Tibial artery (tissue), 4 donors: ENCODE data around the gene DUSP7.

Source experiments
- DNase-seq, 2 donors: peaks; one replicate each; pipeline ENCODE4 v3.0.0-alpha.2; 2019
- H3K27ac ChIP-seq, 2 donors: fragments of 200-600 bp; sonication (generic) in 1 of 2; 1 replicate in 1 of 2; 2 replicates in 1 of 2; pipeline ENCODE4 v1.5.1; 2018 to 2019; ENCODE audit warnings: mild to moderate bottlenecking in 1 of 2
- H3K27me3 ChIP-seq, 2 donors: fragments of 200-600 bp; sonication (generic) in 1 of 2; one replicate each; pipeline versions ENCODE4 v1.5.1 to v1.6.0; 2016 to 2019
- H3K36me3 ChIP-seq, 3 donors: fragments of 200-600 bp; sonication (generic) in 2 of 3; one replicate each; pipeline ENCODE4 v1.5.1; 2016 to 2019; ENCODE audit warnings: mild to moderate bottlenecking in 2 of 3
- H3K4me1 ChIP-seq, 4 donors: fragments of 200-600 bp; sonication (generic) in 2 of 4; 1 replicate in 3 of 4; 2 replicates in 1 of 4; pipeline ENCODE4 v1.5.1; 2016 to 2019
- H3K4me3 ChIP-seq, 2 donors: fragments of 200-600 bp; sonication (generic) in 1 of 2; 1 replicate in 1 of 2; 2 replicates in 1 of 2; pipeline ENCODE4 v1.5.1; 2018 to 2019; ENCODE audit warnings: mild to moderate bottlenecking in 2 of 2
- H3K9me3 ChIP-seq, 3 donors: fragments of 200-600 bp; sonication (generic) in 1 of 3; one replicate each; pipeline ENCODE4 v1.5.1; 2016 to 2019
- CTCF ChIP-seq, 2 experiments: fragments of 200-600 bp in 1 of 2; fragments of 450-650 bp in 1 of 2; IDR thresholded peaks; one replicate each; pipeline ENCODE4 v1.5.1; 2017 to 2019; ENCODE audit warnings: antibody characterized with exemption in 2 of 2, mild to moderate bottlenecking in 1 of 2, moderate library complexity in 1 of 2
- intact Hi-C: fragments of 100-400 bp; cut with DNase I; formaldehyde crosslinking; loops from one replicate; pipeline ENCODE4 v1.15.0; 2023; ENCODE audit warnings: low total_unique reads

DUSP7 gene

GRCh38 chr3:52028572-52028971 is 27.8 kb downstream of the DUSP7 start:
- no peaks in the 10 kb centered on the region for H3K9me3 ChIP-seq
- H3K27ac ChIP-seq = no peak overlapping the region
- no peaks in the 10 kb centered on the region for H3K36me3 ChIP-seq
- H3K4me3 ChIP-seq = no peak overlapping the region
- DNase-seq = no peak
- H3K4me1 ChIP-seq = peaks cover 0 to 30% (median 25%) of the 10 kb centered on the region in 4 donors
- H3K27me3 ChIP-seq = no peaks in the 10 kb centered on the region
- intact Hi-C loops = no loop called here
- TF ChIP-seq CTCF (IDR thresholded peaks at IDR 0.05) = no peak

GRCh38 chr3:52026041-52026440 is 30.3 kb downstream of the DUSP7 start:
- Histone ChIP-seq H3K27ac (peak overlapping the region in 1 of 2 donors; percentile 84), H3K36me3 (no peaks in the 10 kb centered on the region), H3K4me3 (no peak overlapping the region), H3K27me3 (no peaks in the 10 kb centered on the region), H3K4me1 (peaks cover 0 to 55% (median 50%) of the 10 kb centered on the region in 4 donors), H3K9me3 (no peaks in the 10 kb centered on the region)
- TF ChIP-seq CTCF (IDR thresholded peaks at IDR 0.05) = no peak
- intact Hi-C loops = no loop called here
- no peak for DNase-seq

GRCh38 chr3:52025453-52025852 is 30.9 kb downstream of the DUSP7 start:
- H3K4me3 ChIP-seq = no peak overlapping the region
- H3K9me3 ChIP-seq = no peaks in the 10 kb centered on the region
- intact Hi-C loops = no loop called here
- peaks cover 0 to 61% (median 56%) of the 10 kb centered on the region in 4 donors for H3K4me1 ChIP-seq
- TF ChIP-seq CTCF (IDR thresholded peaks at IDR 0.05) = no peak
- DNase-seq = no peak
- H3K36me3 ChIP-seq = no peaks in the 10 kb centered on the region
- H3K27ac ChIP-seq = peak overlapping the region; percentile 84 to 92
- no peaks in the 10 kb centered on the region for H3K27me3 ChIP-seq

- Histone ChIP-seq H3K27ac (peak overlapping the region; percentile 84 to 92), H3K9me3 (no peaks in the 10 kb centered on the region)
Measured at GRCh38 chr3:52024765-52025452, 31.5 kb downstream of the DUSP7 start.

GRCh38 chr3:52023860-52024764 is 32.3 kb downstream of the DUSP7 start:
- Histone ChIP-seq H3K4me1 (peaks cover 0 to 75% (median 69%) of the 10 kb centered on the region in 4 donors), H3K36me3 (no peaks in the 10 kb centered on the region), H3K9me3 (no peaks in the 10 kb centered on the region), H3K27me3 (no peaks in the 10 kb centered on the region), H3K27ac (peak overlapping the region; percentile 84 to 92), H3K4me3 (peak overlapping the region; percentile 35 to 41)
- no peak for TF ChIP-seq CTCF (IDR thresholded peaks at IDR 0.05)
- intact Hi-C loops = no loop called here
- no peak for DNase-seq

More at GRCh38 chr3:52024765-52025452, 31.5 kb downstream of the DUSP7 start:
- no peak for TF ChIP-seq CTCF (IDR thresholded peaks at IDR 0.05)
- peaks cover 0 to 67% (median 61%) of the 10 kb centered on the region in 4 donors for H3K4me1 ChIP-seq
- H3K4me3 ChIP-seq = no peak overlapping the region
- H3K36me3 ChIP-seq = no peaks in the 10 kb centered on the region
- intact Hi-C loops = no loop called here
- no peaks in the 10 kb centered on the region for H3K27me3 ChIP-seq
- DNase-seq = no peak
